SU-DHL-6 (cell line): ENCODE measurements around the gene IGSF22.

Source experiments
- CTCF ChIP-seq: fragments of 200-600 bp; sonication (generic); IDR thresholded peaks from one replicate; pipeline ENCODE4 v1.5.1; 2017; ENCODE audit warnings: antibody characterized with exemption, mild to moderate bottlenecking, low read length, moderate library complexity; ENCODE audit not compliant: insufficient read depth, poor library complexity, severe bottlenecking
- EZH2phosphoT487 ChIP-seq: fragments of 200-600 bp; sonication (generic), shearing (Covaris generic); conservative IDR thresholded peaks from 2 replicates; pipeline ENCODE4 v1.6.1; 2018; ENCODE audit warnings: mild to moderate bottlenecking, antibody characterized with exemption, low read length, moderate library complexity, mixed read lengths

GRCh38 chr11:18699269-18699596 is 26.8 kb downstream of the IGSF22 start:
- TF ChIP-seq CTCF (no peak), EZH2phosphoT487 (no peak)
